Skeletal muscle satellite cell (primary cell): ENCODE measurements around the gene ZDHHC7.

Source experiments
- H3K27me3 ChIP-seq: 2 replicates; pipeline ENCODE4 v1.7.0; 2013; ENCODE audit warnings: low read length; ENCODE audit not compliant: control insufficient read depth, insufficient read depth
- H3K36me3 ChIP-seq: 2 replicates; pipeline ENCODE4 v1.7.0; 2013; ENCODE audit warnings: mild to moderate bottlenecking, control low read depth, low read length; ENCODE audit not compliant: insufficient read depth
- H3K4me1 ChIP-seq: 2 replicates; pipeline ENCODE4 v1.7.0; 2013; ENCODE audit warnings: low read length; ENCODE audit not compliant: control insufficient read depth, insufficient read depth
- H3K4me2 ChIP-seq: 2 replicates; pipeline ENCODE4 v1.7.0; 2013; ENCODE audit warnings: mild to moderate bottlenecking, low read length
- H3K4me3 ChIP-seq: 2 replicates; pipeline ENCODE4 v1.7.0; 2013; ENCODE audit warnings: low read length
- H3K9ac ChIP-seq: 2 replicates; pipeline ENCODE4 v1.7.0; 2013; ENCODE audit warnings: mild to moderate bottlenecking, low read depth, low read length, moderate library complexity
- H3K9me3 ChIP-seq: replicated peaks from 2 replicates; pipeline ENCODE4 v1.7.0; 2013; ENCODE audit warnings: mild to moderate bottlenecking, control low read depth, low read length

Gene ZDHHC7

GRCh38 chr16:84955427-84955826 lies 55.9 kb downstream of the ZDHHC7 start:
- H3K4me1 ChIP-seq = peaks cover 5% of the 10 kb centered on the region
- H3K9me3 ChIP-seq = no peaks in the 10 kb centered on the region
- no peak overlapping the region for H3K4me3 ChIP-seq
- H3K4me2 ChIP-seq = no peak overlapping the region
- H3K36me3 ChIP-seq = no peaks in the 10 kb centered on the region
- no peak overlapping the region for H3K9ac ChIP-seq
- peaks cover 6% of the 10 kb centered on the region for H3K27me3 ChIP-seq

- H3K36me3 ChIP-seq = no peaks in the 10 kb centered on the region
- no peak overlapping the region for H3K4me3 ChIP-seq
- peaks cover 5% of the 10 kb centered on the region for H3K4me1 ChIP-seq
- H3K27me3 ChIP-seq = no peaks in the 10 kb centered on the region
- H3K4me2 ChIP-seq = no peak overlapping the region
- no peaks in the 10 kb centered on the region for H3K9me3 ChIP-seq
- H3K9ac ChIP-seq = no peak overlapping the region
These were observed 58.1 kb downstream of the ZDHHC7 start for GRCh38 chr16:84953190-84953746.

- peaks cover 5% of the 10 kb centered on the region for H3K4me1 ChIP-seq
- H3K27me3 ChIP-seq = no peaks in the 10 kb centered on the region
- no peak overlapping the region for H3K9ac ChIP-seq
- H3K9me3 ChIP-seq = no peaks in the 10 kb centered on the region
- H3K4me2 ChIP-seq = peak overlapping the region; percentile 56
- no peak overlapping the region for H3K4me3 ChIP-seq
- no peaks in the 10 kb centered on the region for H3K36me3 ChIP-seq
These were observed 58.8 kb downstream of the ZDHHC7 start for GRCh38 chr16:84952335-84953189.

DNA sequence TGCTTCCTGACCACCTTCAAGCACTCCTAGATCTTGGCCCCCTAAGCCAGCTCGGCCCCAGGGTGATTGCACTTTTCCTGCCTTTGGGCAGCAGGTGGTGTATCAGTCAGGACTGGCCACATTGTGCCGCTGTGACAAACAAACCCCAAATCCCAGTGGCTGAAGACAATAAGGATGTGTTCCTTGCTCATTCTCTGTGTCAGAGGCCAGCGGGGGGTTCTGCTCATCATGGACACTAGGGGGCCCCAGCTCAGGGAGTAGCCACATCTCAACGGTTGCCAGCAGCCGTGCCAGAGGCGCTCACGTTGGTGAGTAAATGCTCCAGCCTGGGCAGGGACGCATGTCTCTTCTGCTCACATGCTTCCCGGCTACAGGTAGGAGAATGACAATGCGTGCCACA lies 60.4 kb downstream of the ZDHHC7 start:
- no peak overlapping the region for H3K4me3 ChIP-seq
- no peaks in the 10 kb centered on the region for H3K9me3 ChIP-seq
- no peak overlapping the region for H3K9ac ChIP-seq
- H3K4me2 ChIP-seq = no peak overlapping the region
- H3K27me3 ChIP-seq = no peaks in the 10 kb centered on the region
- peaks cover 5% of the 10 kb centered on the region for H3K4me1 ChIP-seq
- no peaks in the 10 kb centered on the region for H3K36me3 ChIP-seq

- H3K9me3 ChIP-seq = no peaks in the 10 kb centered on the region
- no peak overlapping the region for H3K9ac ChIP-seq
- H3K4me3 ChIP-seq = no peak overlapping the region
These were observed 61.4 kb downstream of the ZDHHC7 start for GRCh38 chr16:84949772-84950436.

DNA sequence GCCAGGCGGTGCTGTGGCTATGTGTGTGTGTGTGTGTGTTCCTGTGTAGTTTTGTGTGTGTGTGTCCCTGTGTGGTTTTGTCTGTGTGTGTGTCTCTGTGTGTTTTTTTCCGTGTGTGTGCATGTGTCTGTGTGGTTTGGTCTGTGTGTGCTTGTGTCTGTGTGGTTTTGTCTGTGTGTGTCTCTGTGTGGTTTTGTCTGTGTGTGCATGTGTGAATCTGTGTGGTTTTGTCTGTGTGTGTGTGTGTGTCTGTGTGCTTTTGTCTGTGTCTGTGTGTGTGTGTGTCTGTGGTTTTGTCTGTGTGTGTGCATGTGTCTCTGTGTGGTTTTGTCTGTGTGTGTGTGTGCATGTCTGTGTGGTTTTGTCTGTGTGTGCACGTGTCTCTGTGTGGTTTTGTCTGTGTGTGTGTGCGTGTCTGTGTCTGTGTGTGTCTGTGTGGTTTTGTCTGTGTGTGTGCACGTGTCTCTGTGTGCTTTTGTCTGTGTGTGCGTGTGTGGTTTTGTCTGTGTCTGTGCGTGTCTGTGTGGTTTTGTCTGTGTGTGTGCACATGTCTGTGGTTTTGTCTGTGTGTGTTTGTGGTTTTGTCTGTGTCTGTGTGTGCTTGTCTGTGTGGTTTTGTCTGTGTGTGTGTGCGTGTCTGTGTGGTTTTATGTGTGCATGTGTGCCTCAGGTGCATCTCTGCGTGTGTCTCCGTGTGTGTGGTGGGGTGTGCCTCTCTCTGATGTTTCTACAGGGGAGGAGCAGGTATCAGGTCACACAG lies 62.3 kb downstream of the ZDHHC7 start:
- H3K4me2 ChIP-seq = no peak overlapping the region

More at GRCh38 chr16:84949772-84950436, 61.4 kb downstream of the ZDHHC7 start:
- Histone ChIP-seq H3K4me2 (no peak overlapping the region), H3K27me3 (no peaks in the 10 kb centered on the region), H3K36me3 (no peaks in the 10 kb centered on the region), H3K4me1 (peaks cover 5% of the 10 kb centered on the region)

GRCh38 chr16:84947996-84948850 lies 63.1 kb downstream of the ZDHHC7 start:
- no peaks in the 10 kb centered on the region for H3K27me3 ChIP-seq
- H3K4me2 ChIP-seq = no peak overlapping the region
- H3K36me3 ChIP-seq = no peaks in the 10 kb centered on the region
- H3K4me1 ChIP-seq = peaks cover 5% of the 10 kb centered on the region
- H3K4me3 ChIP-seq = no peak overlapping the region
- no peaks in the 10 kb centered on the region for H3K9me3 ChIP-seq
- no peak overlapping the region for H3K9ac ChIP-seq

More for the DNA sequence above, 62.3 kb downstream of the ZDHHC7 start:
- Histone ChIP-seq H3K36me3 (no peaks in the 10 kb centered on the region), H3K9ac (no peak overlapping the region), H3K4me3 (no peak overlapping the region), H3K9me3 (no peaks in the 10 kb centered on the region), H3K27me3 (no peaks in the 10 kb centered on the region), H3K4me1 (peaks cover 5% of the 10 kb centered on the region)

DNA sequence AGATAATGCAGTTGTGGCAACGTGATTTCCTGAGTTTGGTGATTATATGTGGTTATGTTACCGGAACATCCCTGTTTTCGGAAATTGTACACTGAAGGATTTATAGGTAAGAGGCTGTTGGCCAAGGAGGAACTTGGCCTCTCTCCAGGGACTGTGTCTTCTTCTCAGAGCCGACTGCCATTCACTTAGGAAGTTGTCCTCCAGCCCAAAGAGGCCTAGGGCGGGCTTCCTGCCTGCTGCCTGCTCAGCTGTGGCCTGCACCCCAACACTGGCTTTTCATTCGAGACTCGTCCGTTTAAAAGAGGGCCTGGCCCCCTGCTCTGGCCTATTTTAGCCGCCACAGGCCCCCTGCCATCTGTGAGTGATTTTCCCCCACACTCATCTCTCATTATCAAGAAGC lies 64.3 kb downstream of the ZDHHC7 start:
- Histone ChIP-seq H3K27me3 (no peaks in the 10 kb centered on the region), H3K9ac (no peak overlapping the region), H3K4me2 (no peak overlapping the region), H3K4me1 (peaks cover under 1% of the 10 kb centered on the region), H3K9me3 (no peaks in the 10 kb centered on the region), H3K4me3 (no peak overlapping the region), H3K36me3 (no peaks in the 10 kb centered on the region)

- H3K4me3 ChIP-seq = no peak overlapping the region
- H3K4me2 ChIP-seq = no peak overlapping the region
- H3K36me3 ChIP-seq = no peaks in the 10 kb centered on the region
- no peak overlapping the region for H3K9ac ChIP-seq
- H3K9me3 ChIP-seq = no peaks in the 10 kb centered on the region
- no peaks in the 10 kb centered on the region for H3K4me1 ChIP-seq
- H3K27me3 ChIP-seq = no peaks in the 10 kb centered on the region
These were observed 67.7 kb downstream of the ZDHHC7 start for GRCh38 chr16:84943620-84944019.

DNA sequence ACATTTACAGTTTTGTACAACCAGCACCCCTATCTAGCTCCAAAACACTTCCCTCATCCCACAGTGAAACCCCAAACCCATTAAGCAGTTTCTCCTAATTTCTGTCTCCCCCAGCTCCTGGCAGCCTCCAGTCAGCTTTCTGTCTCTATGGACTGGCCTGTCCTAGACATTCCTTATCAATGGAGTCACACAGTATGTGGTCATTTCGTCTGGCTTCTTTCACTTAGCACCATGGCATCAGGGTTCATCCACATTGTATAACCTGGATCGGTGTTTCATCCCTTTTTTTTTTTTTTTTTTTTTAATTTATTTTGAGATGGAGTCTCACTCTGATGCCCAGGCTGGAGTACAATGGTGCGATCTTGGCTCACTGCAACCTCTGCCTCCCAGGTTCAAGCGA lies 68.5 kb downstream of the ZDHHC7 start:
- Histone ChIP-seq H3K36me3 (no peaks in the 10 kb centered on the region), H3K27me3 (no peaks in the 10 kb centered on the region), H3K9me3 (no peaks in the 10 kb centered on the region), H3K4me2 (no peak overlapping the region), H3K4me1 (no peaks in the 10 kb centered on the region), H3K9ac (no peak overlapping the region), H3K4me3 (no peak overlapping the region)
